ENCODE results near the gene UACA. TPM values are rescaled to one million over a fixed set of nuclear protein-coding genes. Genes with fewer than 3 reads are reported as not detected.

Gene UACA
- total and polyA plus RNA-seq, 2 of the 8 experiments (the other 6 are each of a cell fraction or from before 2014, with no cell fraction given), result 28.6 to 38.9 TPM

- Histone ChIP-seq H3K23ac (ENCODE audit: insufficient read length) (no peak overlapping the region), H3K27me3 (replicated peaks in 1 of 4; ENCODE audit: control insufficient read depth in 3 of 4, extremely low read depth in 1 of 4, insufficient read depth in 3 of 4, low read length in 3 of 4) (no peaks in the 10 kb centered on the region), H4K5ac (ENCODE audit: insufficient read length, low read depth, low read length) (no peak overlapping the region), H2BK5ac (ENCODE audit: low read depth, low read length) (no peak overlapping the region), H3K4ac (replicated peaks; ENCODE audit: insufficient read length, low read depth, low read length) (no peak overlapping the region), H3K56ac (replicated peaks; ENCODE audit: insufficient read length, low read depth, low read length) (no peak overlapping the region), H4K20me1 (replicated peaks in 1 of 2; ENCODE audit: control insufficient read depth in 1 of 2, insufficient read depth in 2 of 2, low read length in 2 of 2) (no peaks in the 10 kb centered on the region), H2BK20ac (ENCODE audit: low read length) (no peak overlapping the region), H2AK5ac (ENCODE audit: low read depth, low read length) (no peak overlapping the region), H3K4me2 (ENCODE audit: insufficient read depth in 1 of 2, low read depth in 2 of 2, low read length in 2 of 2) (no peak overlapping the region), H3K9me3 (ENCODE audit: insufficient read depth in 2 of 2, low read depth in 1 of 2, low read length in 1 of 2) (no peaks in the 10 kb centered on the region; a peak in 1 of 4 replicates), H3K79me1 (ENCODE audit: low read depth, low read length) (no peaks in the 10 kb centered on the region), H2BK15ac (ENCODE audit: low read length) (no peak overlapping the region), H2AFZ (ENCODE audit: low read length) (no peak overlapping the region), H3K4me3 (ENCODE audit: extremely low read depth in 1 of 4, insufficient read depth in 2 of 4, low read depth in 3 of 4, low read length in 4 of 4) (no peak overlapping the region), H2BK12ac (ENCODE audit: low read depth, low read length) (no peak overlapping the region), H3K36me3 (ENCODE audit: control insufficient read depth in 2 of 4, insufficient read depth in 4 of 4, low read length in 3 of 4) (no peaks in the 10 kb centered on the region), H3K14ac (ENCODE audit: insufficient read length) (no peak overlapping the region), H3K4me1 (replicated peaks in 1 of 4; ENCODE audit: control insufficient read depth in 3 of 4, insufficient read depth in 4 of 4, low read length in 3 of 4) (no peaks in the 10 kb centered on the region; a peak in 1 of 7 replicates), H3K23me2 (ENCODE audit: low read depth, low read length) (peaks cover 2% of the 10 kb centered on the region; the same call in 1 of the 2 replicates), H2BK120ac (replicated peaks; ENCODE audit: low read depth, low read length) (no peak overlapping the region), H3K27ac (ENCODE audit: low read depth, low read length) (no peak overlapping the region), H3K79me2 (ENCODE audit: control insufficient read depth in 1 of 2, insufficient read depth in 2 of 2, low read length in 2 of 2) (no peaks in the 10 kb centered on the region), H3K18ac (ENCODE audit: extremely low read depth, low read length) (no peak overlapping the region), H4K8ac (ENCODE audit: extremely low read depth, insufficient read depth, low read length) (no peak overlapping the region), H3K9ac (replicated peaks in 1 of 4; ENCODE audit: extremely low read depth in 1 of 4, low read depth in 3 of 4, low read length in 3 of 4) (no peak overlapping the region), H4K91ac (replicated peaks; ENCODE audit: insufficient read length, low read length) (no peak overlapping the region)
- no peak for FAIRE-seq
- ChIA-PET POLR2A (ENCODE audit: partially characterized antibody) (interaction anchor here (0.6 kb wide), 1 partner anchor 748 kb away, joined by 3 read pairs; no protein-coding TSS in a partner anchor), CTCF (ENCODE audit: partially characterized antibody) (interaction anchor here (1.5 to 1.8 kb wide), 2 partner anchors 18 to 31 kb away, joined by 3 to 8 read pairs; no protein-coding TSS in a partner anchor)
- WGBS, 2 experiments (ENCODE audit: extremely low coverage in 1 of 2, insufficient coverage in 1 of 2, insufficient read length in 1 of 2, insufficient replicate concordance in 2 of 2, low coverage in 1 of 2, low lambda C conversion rate in 2 of 2, missing lambda C conversion rate in 1 of 2), result 88% methylated on average over 6 of the region's 6 CpGs; no CpG with 5 or more reads in 1 of the 2 experiments
- no peak for DNase-seq (ENCODE audit: low read depth in 1 of 2, low spot score in 2 of 2)
- TF ChIP-seq CHD2 (IDR thresholded peaks at IDR 0.05; ENCODE audit: low read length) (no peak), HDAC2 (IDR thresholded peaks at IDR 0.05; ENCODE audit: borderline replicate concordance in 1 of 2, low read depth in 2 of 2, low read length in 2 of 2) (no peak), ASH2L (IDR thresholded peaks at IDR 0.05; ENCODE audit: low read length) (no peak), EP300 (IDR thresholded peaks at IDR 0.05; ENCODE audit: borderline replicate concordance in 1 of 2, low read depth in 2 of 2, low read length in 2 of 2) (no peak), YY1 (IDR thresholded peaks at IDR 0.05; ENCODE audit: low read depth, low read length) (no peak), PHF8 (conservative IDR thresholded peaks at IDR 0.05; ENCODE audit: low read depth, low read length) (no peak), SIN3A (conservative IDR thresholded peaks at IDR 0.05 in 1 of 2, IDR thresholded peaks at IDR 0.05 in 1 of 2; ENCODE audit: low read depth in 1 of 2, low read length in 2 of 2) (no peak), RAD21 (IDR thresholded peaks at IDR 0.05 in 1 of 2, conservative IDR thresholded peaks at IDR 0.05 in 1 of 2; ENCODE audit: low read depth in 2 of 2, low read length in 2 of 2) (no peak), CHD1 (IDR thresholded peaks at IDR 0.05; ENCODE audit: low read depth, low read length) (no peak), KDM1A (IDR thresholded peaks at IDR 0.05; ENCODE audit: borderline replicate concordance, low read length) (no peak), NANOG (IDR thresholded peaks at IDR 0.05; ENCODE audit: insufficient read depth, low read depth, low read length, poor library complexity, severe bottlenecking) (no peak), SP4 (IDR thresholded peaks at IDR 0.05; ENCODE audit: low read length) (no peak), SAP30 (IDR thresholded peaks at IDR 0.05; ENCODE audit: insufficient read depth, insufficient replicate concordance, low read length) (no peak)
Measured at GRCh38 chr15:70793694-70794093, 30.3 kb upstream of the UACA start.
